Mesenchymal stem cell (in vitro differentiated cells and primary cell): ENCODE data around the gene SULT6B1. TPM values are rescaled to one million over a fixed set of nuclear protein-coding genes. Genes with fewer than 3 reads are reported as not detected.

Source experiments
- DNase-seq: peaks from one replicate; pipeline ENCODE4 v3.0.0-alpha.2; 2013
- H2AFZ ChIP-seq: one replicate; pipeline ENCODE4 v1.6.1; 2013; ENCODE audit warnings: low read depth, mild to moderate bottlenecking, control low read depth, inconsistent platforms, low read length, moderate library complexity
- H2AK5ac ChIP-seq: 2 replicates; pipeline ENCODE4 v1.6.1; 2013; ENCODE audit warnings: low read length, moderate library complexity, mild to moderate bottlenecking, inconsistent platforms; ENCODE audit not compliant: severe bottlenecking
- H2BK120ac ChIP-seq: one replicate; pipeline ENCODE4 v1.6.1; 2013; ENCODE audit warnings: low read depth, mild to moderate bottlenecking, inconsistent platforms, low read length, moderate library complexity
- H2BK12ac ChIP-seq, 2 experiments: one replicate each; pipeline ENCODE4 v1.6.1; 2013; ENCODE audit warnings: inconsistent platforms in 2 of 2, low read length in 2 of 2, mild to moderate bottlenecking in 2 of 2, moderate library complexity in 2 of 2, control low read depth in 1 of 2
- H2BK15ac ChIP-seq: one replicate; pipeline ENCODE4 v1.6.1; 2013; ENCODE audit warnings: mild to moderate bottlenecking, low read depth, inconsistent platforms; ENCODE audit not compliant: poor library complexity, severe bottlenecking
- H2BK5ac ChIP-seq: 2 replicates; pipeline ENCODE4 v1.6.1; 2013; ENCODE audit warnings: low read depth, mild to moderate bottlenecking, low read length, control low read depth, inconsistent platforms; ENCODE audit not compliant: poor library complexity, severe bottlenecking
- H3K14ac ChIP-seq, 2 experiments: one replicate each; pipeline ENCODE4 v1.6.1; 2013; ENCODE audit warnings: inconsistent platforms in 2 of 2, low read length in 2 of 2, control low read depth in 1 of 2, mild to moderate bottlenecking in 1 of 2, moderate library complexity in 1 of 2
- H3K18ac ChIP-seq, 2 experiments: one replicate each; pipeline ENCODE4 v1.6.1; 2013; ENCODE audit warnings: inconsistent platforms in 2 of 2, low read length in 2 of 2, control low read depth in 1 of 2, low read depth in 1 of 2, mild to moderate bottlenecking in 1 of 2
- H3K23ac ChIP-seq, 2 experiments: one replicate each; pipeline ENCODE4 v1.6.1; 2013; ENCODE audit warnings: inconsistent platforms in 2 of 2, low read length in 2 of 2, mild to moderate bottlenecking in 2 of 2, moderate library complexity in 2 of 2, control low read depth in 1 of 2
- H3K27ac ChIP-seq: 2 replicates; pipeline ENCODE4 v1.5.1; 2013; ENCODE audit warnings: mild to moderate bottlenecking, moderate library complexity, low read length, control low read depth, inconsistent platforms; ENCODE audit not compliant: poor library complexity, severe bottlenecking
- H3K27me3 ChIP-seq, 2 experiments: 2 replicates each; pipeline versions ENCODE4 v1.6.1 to v1.7.0; 2013; ENCODE audit warnings: low read length in 2 of 2, mild to moderate bottlenecking in 2 of 2, moderate library complexity in 2 of 2, control low read depth in 1 of 2, inconsistent platforms in 1 of 2; ENCODE audit not compliant: control insufficient read depth in 1 of 2, insufficient read depth in 1 of 2
- H3K36me3 ChIP-seq, 2 experiments: 2 replicates each; pipeline versions ENCODE4 v1.6.1 to v1.7.0; 2013; ENCODE audit warnings: low read length in 2 of 2, control low read depth in 1 of 2, inconsistent platforms in 1 of 2, low read depth in 1 of 2, mild to moderate bottlenecking in 1 of 2; ENCODE audit not compliant: insufficient read depth in 2 of 2, control insufficient read depth in 1 of 2
- H3K4ac ChIP-seq, 2 experiments: one replicate each; pipeline ENCODE4 v1.6.1; 2013; ENCODE audit warnings: inconsistent platforms in 2 of 2, low read length in 2 of 2, mild to moderate bottlenecking in 2 of 2, moderate library complexity in 2 of 2, control low read depth in 1 of 2, low read depth in 1 of 2
- H3K4me1 ChIP-seq: 2 replicates; pipeline ENCODE4 v1.6.1; 2013; ENCODE audit warnings: low read depth, low read length, control low read depth; ENCODE audit not compliant: control insufficient read depth, insufficient read depth
- H3K4me2 ChIP-seq: 2 replicates; pipeline ENCODE4 v1.6.1; 2013; ENCODE audit warnings: low read length, mild to moderate bottlenecking, inconsistent platforms; ENCODE audit not compliant: poor library complexity, severe bottlenecking
- H3K4me3 ChIP-seq, 2 experiments: 2 replicates each; pipeline versions ENCODE4 v1.5.1 to v1.7.0; 2013; ENCODE audit warnings: low read length in 2 of 2, mild to moderate bottlenecking in 2 of 2, control low read depth in 1 of 2, low read depth in 1 of 2; ENCODE audit not compliant: insufficient read depth in 1 of 2
- H3K79me1 ChIP-seq: replicated peaks from 2 replicates; pipeline ENCODE4 v1.6.1; 2013; ENCODE audit warnings: mild to moderate bottlenecking, control low read depth, low read length, inconsistent platforms; ENCODE audit not compliant: poor library complexity, severe bottlenecking
- H3K9ac ChIP-seq: 2 replicates; pipeline ENCODE4 v1.7.0; 2013; ENCODE audit warnings: mild to moderate bottlenecking, low read length, moderate library complexity
- H3K9me3 ChIP-seq: 2 replicates; pipeline ENCODE4 v1.7.0; 2013; ENCODE audit warnings: mild to moderate bottlenecking, low read length; ENCODE audit not compliant: control insufficient read depth
- H4K8ac ChIP-seq: one replicate; pipeline ENCODE4 v1.6.1; 2013; ENCODE audit warnings: inconsistent platforms, mild to moderate bottlenecking, low read length, moderate library complexity
- H4K91ac ChIP-seq: one replicate; pipeline ENCODE4 v1.6.1; 2013; ENCODE audit warnings: mild to moderate bottlenecking, low read length, inconsistent platforms
- WGBS: methylation state at CpG from one replicate; pipeline ENCODE4 v1.1.7; 2013; ENCODE audit warnings: mixed read lengths; 5-methylcytosine and 5-hydroxymethylcytosine counted together
- polyA plus RNA-seq, 2 experiments: library from polyadenylated mRNA; stranded (reverse); fragments of 200-250 nt; gene quantifications; one replicate each; pipeline ENCODE4 v1.2.3, GENCODE V29; 2013

Gene SULT6B1
- not detected for polyA plus RNA-seq (2013, experiment 1 of 2)
- polyA plus RNA-seq (2013, experiment 2 of 2) = not detected

- no peak within 1 kb of the TSS for H3K4me3 ChIP-seq
- WGBS = 100% methylated on average over 1 of the region's 2 CpGs
- H3K27ac ChIP-seq = peak within 1 kb of the TSS; percentile 38
- no peak within 1 kb of the TSS for H2BK5ac ChIP-seq
- no peak within 1 kb of the TSS for H3K14ac ChIP-seq
- H3K79me1 ChIP-seq = no peaks in the 10 kb centered on the region
- H3K18ac ChIP-seq = peak within 1 kb of the TSS in 1 of 2 experiments; percentile 7
- H3K4me2 ChIP-seq = no peak within 1 kb of the TSS
- H3K36me3 ChIP-seq = no peaks in the 10 kb centered on the region
- no peak for DNase-seq
- peak within 1 kb of the TSS; percentile 9 for H4K91ac ChIP-seq
- no peaks in the 10 kb centered on the region for H3K9me3 ChIP-seq
- H2BK12ac ChIP-seq = peak within 1 kb of the TSS in 1 of 2 experiments; percentile 21
- peaks cover 9% of the 10 kb centered on the region for H3K4me1 ChIP-seq
- H3K23ac ChIP-seq = no peak within 1 kb of the TSS
- no peak within 1 kb of the TSS for H2AK5ac ChIP-seq
- H3K4ac ChIP-seq = peak within 1 kb of the TSS in 1 of 2 experiments; percentile 35
- H2BK120ac ChIP-seq = no peak within 1 kb of the TSS
- H2BK15ac ChIP-seq = no peak within 1 kb of the TSS
- no peaks in the 10 kb centered on the region for H3K27me3 ChIP-seq
- H4K8ac ChIP-seq = peak within 1 kb of the TSS; percentile 59
- H3K9ac ChIP-seq = peak within 1 kb of the TSS; percentile 18
- no peak within 1 kb of the TSS for H2AFZ ChIP-seq
Observed at GRCh38 chr2:37188570-37188969, at the start of gene SULT6B1. Gene SULT6B1 (minus strand): TSS chr2:37188670. CDS start chr2:37188640, 30 bp downstream.

- WGBS = 18% methylated on average over 18 of the region's 18 CpGs
- no peak for DNase-seq
- Histone ChIP-seq H3K14ac (no peak overlapping the region), H3K23ac (no peak overlapping the region), H2BK5ac (no peak overlapping the region), H3K4me1 (peaks cover 13% of the 10 kb centered on the region), H2AK5ac (peak overlapping the region; percentile 23), H2AFZ (peak overlapping the region; percentile 78), H3K4ac (peak overlapping the region; percentile 12 to 15), H3K9ac (peak overlapping the region; percentile 99), H3K9me3 (no peaks in the 10 kb centered on the region), H3K18ac (peak overlapping the region; percentile 1 to 69), H3K36me3 (peaks cover 4 to 36% of the 10 kb centered on the region in 2 experiments), H3K4me2 (peak overlapping the region; percentile 100), H4K91ac (peak overlapping the region; percentile 67), H3K4me3 (peak overlapping the region; percentile 88 to 95), H3K79me1 (peaks cover 13% of the 10 kb centered on the region), H2BK120ac (no peak overlapping the region), H2BK15ac (no peak overlapping the region), H3K27ac (peak overlapping the region; percentile 96), H4K8ac (peak overlapping the region; percentile 27), H3K27me3 (no peaks in the 10 kb centered on the region), H2BK12ac (no peak overlapping the region)
Observed at GRCh38 chr2:37232131-37232933, 43.9 kb upstream of the SULT6B1 start.

GRCh38 chr2:37231241-37232130, 43.0 kb upstream of the SULT6B1 start, which contains the start of the genes CEBPZ and NDUFAF7:
Gene CEBPZ (minus strand): TSS chr2:37231596. CDS start chr2:37231567, 29 bp downstream.
Gene NDUFAF7 (plus strand): TSS chr2:37231658. CDS start chr2:37231706, 48 bp downstream.
- Histone ChIP-seq H3K4me3 (peak within 1 kb of the TSS; percentile 88 to 95), H3K27ac (peak within 1 kb of the TSS; percentile 96), H3K36me3 (peaks cover 4 to 38% of the 10 kb centered on the region in 2 experiments), H3K27me3 (no peaks in the 10 kb centered on the region), H2BK12ac (peak within 1 kb of the TSS in 1 of 2 experiments; percentile 84), H3K4me2 (peak within 1 kb of the TSS; percentile 100), H4K91ac (peak within 1 kb of the TSS; percentile 87), H3K9ac (peak within 1 kb of the TSS; percentile 99), H3K9me3 (no peaks in the 10 kb centered on the region), H3K79me1 (peaks cover 15% of the 10 kb centered on the region), H3K14ac (peak within 1 kb of the TSS in 1 of 2 experiments; percentile 87), H3K4ac (peak within 1 kb of the TSS; percentile 90 to 98), H3K23ac (peak within 1 kb of the TSS in 1 of 2 experiments; percentile 50), H2BK5ac (peak within 1 kb of the TSS; percentile 93), H2AK5ac (peak within 1 kb of the TSS; percentile 65), H4K8ac (peak within 1 kb of the TSS; percentile 98), H2BK15ac (peak within 1 kb of the TSS; percentile 65), H3K4me1 (peaks cover 13% of the 10 kb centered on the region), H2AFZ (peak within 1 kb of the TSS; percentile 93), H3K18ac (peak within 1 kb of the TSS; percentile 93 to 97), H2BK120ac (peak within 1 kb of the TSS; percentile 87)
- WGBS = under 1% methylated on average over 73 of the region's 73 CpGs
- DNase-seq = peak; percentile 96
